CD4-positive, CD25-positive, alpha-beta regulatory T cell (primary cell): Measurements from ENCODE around the gene GNAI3. TPM values are rescaled to one million over a fixed set of nuclear protein-coding genes. Genes with fewer than 3 reads are reported as not detected.

ENCODE experiments used
- ATAC-seq, 2 donors: fragments of 150-1000 bp; cut with Tn5 transposase; one replicate each; pipeline ENCODE4 v1.10.0; 2021; ENCODE audit warnings: low read depth in 2 of 2, moderate number of reproducible peaks in 2 of 2, moderate library complexity in 1 of 2
- DNase-seq, 3 donors: peaks; one replicate each; pipeline versions ENCODE4 v3.0.0 to v3.0.0-alpha.2; 2012 to 2022; ENCODE audit warnings: mixed read lengths in 1 of 3
- H3K27ac ChIP-seq: one replicate; pipeline ENCODE4 v1.7.0; 2013; ENCODE audit warnings: mild to moderate bottlenecking, low read length; ENCODE audit not compliant: insufficient read depth, poor library complexity, severe bottlenecking
- H3K27me3 ChIP-seq: one replicate; pipeline ENCODE4 v1.7.0; 2013; ENCODE audit warnings: low read length; ENCODE audit not compliant: control insufficient read depth, insufficient read depth
- H3K36me3 ChIP-seq: one replicate; pipeline ENCODE4 v1.7.0; 2013; ENCODE audit warnings: mild to moderate bottlenecking, low read length, moderate library complexity; ENCODE audit not compliant: control insufficient read depth, insufficient read depth
- H3K4me1 ChIP-seq: 2 replicates; pipeline ENCODE4 v1.7.0; 2013; ENCODE audit warnings: mild to moderate bottlenecking, low read length; ENCODE audit not compliant: insufficient read depth, control insufficient read depth, poor library complexity, severe bottlenecking
- H3K4me3 ChIP-seq: one replicate; pipeline ENCODE4 v1.7.0; 2013; ENCODE audit warnings: low read depth, mild to moderate bottlenecking, low read length, moderate library complexity
- H3K9me3 ChIP-seq, 2 experiments: 1 replicate in 1 of 2; 2 replicates in 1 of 2; pipeline ENCODE4 v1.7.0; 2013; ENCODE audit warnings: low read length in 2 of 2, mild to moderate bottlenecking in 1 of 2, moderate library complexity in 1 of 2; ENCODE audit not compliant: control insufficient read depth in 2 of 2
- H3K27ac Mint-ChIP-seq, 3 donors: one replicate each; pipeline ENCODE4 v1.8.0; 2020 to 2022; ENCODE audit warnings: mild to moderate bottlenecking in 3 of 3, mixed read lengths in 3 of 3, moderate library complexity in 2 of 3
- H3K27me3 Mint-ChIP-seq: one replicate; pipeline ENCODE4 v1.8.0; 2022; ENCODE audit warnings: mild to moderate bottlenecking, mixed read lengths
- H3K36me3 Mint-ChIP-seq: one replicate; pipeline ENCODE4 v1.8.0; 2020; ENCODE audit warnings: mixed read lengths
- H3K4me1 Mint-ChIP-seq, 4 donors: one replicate each; pipeline ENCODE4 v1.8.0; 2020 to 2022; ENCODE audit warnings: mixed read lengths in 4 of 4, mild to moderate bottlenecking in 1 of 4
- H3K4me3 Mint-ChIP-seq, 4 donors: one replicate each; pipeline ENCODE4 v1.8.0; 2020 to 2022; ENCODE audit warnings: mild to moderate bottlenecking in 4 of 4, mixed read lengths in 4 of 4, moderate library complexity in 3 of 4
- H3K9me3 Mint-ChIP-seq, 7 donors: one replicate each; pipeline ENCODE4 v1.8.0; 2020 to 2022; ENCODE audit warnings: mixed read lengths in 7 of 7, mild to moderate bottlenecking in 3 of 7, moderate library complexity in 2 of 7
- polyA plus RNA-seq, 4 donors: library from polyadenylated mRNA; unstranded; fragments of 300-500 nt; fragmentation: Illumina TruSeq; gene quantifications; one replicate each; pipeline ENCODE4 v1.2.3, GENCODE V29; 2021
- total RNA-seq: library from RNA; stranded (reverse); gene quantifications from one replicate; pipeline ENCODE4 v1.2.3, GENCODE V29; 2022

The GNAI3 gene
- total and polyA plus RNA-seq, 5 donors from 2014 or later = 7.4 to 10.3 (median 9.6) TPM

DNA sequence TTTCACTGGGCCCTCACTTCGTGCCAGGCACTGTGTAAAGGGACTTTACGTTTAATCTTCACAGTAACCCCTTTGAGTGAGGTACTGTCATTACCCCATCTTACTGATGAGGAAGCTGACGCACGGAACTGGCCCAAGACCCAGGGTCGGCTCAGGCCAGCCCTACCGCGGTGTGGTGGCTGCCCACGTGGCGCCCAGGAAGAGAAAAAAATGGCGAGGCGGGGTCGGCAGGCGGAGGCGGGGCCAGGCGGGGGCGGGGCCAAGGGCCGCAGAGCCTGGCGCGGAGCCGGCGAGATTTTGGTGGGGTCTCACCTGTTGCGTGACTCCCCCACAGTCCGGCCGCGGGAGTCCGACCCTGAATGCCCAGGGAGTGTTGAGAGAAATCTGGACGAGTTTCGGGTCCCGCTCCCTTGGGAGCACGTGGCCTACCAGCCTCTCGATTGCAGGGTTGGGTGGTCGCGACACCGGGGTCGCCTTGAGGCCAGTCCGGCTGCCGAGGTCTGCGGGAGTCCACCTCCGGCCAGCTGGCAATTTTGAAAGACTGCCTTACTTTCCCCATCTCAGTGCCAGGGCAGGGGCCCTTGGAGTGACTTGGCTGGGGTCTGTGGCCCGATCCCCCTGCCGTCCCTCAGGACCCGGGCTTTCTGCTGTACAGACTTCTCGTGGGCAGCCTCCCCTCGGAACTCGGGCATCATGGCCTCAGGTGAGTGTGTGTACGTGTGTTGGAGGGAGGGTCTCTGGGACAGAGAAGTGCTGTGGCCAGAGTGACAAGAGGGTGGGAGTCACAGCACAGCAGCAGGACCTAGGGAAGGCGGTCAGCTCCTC, 71.4 kb downstream of the GNAI3 start, which contains the start of the genes AMPD2 and GNAT2:
Gene AMPD2, plus strand, starts transcription at position 262 of the 825 bp plus-strand sequence. CDS start 1,339 bp downstream, outside the sequence.
Gene GNAT2, minus strand, starts transcription at position 41 of the 825 bp plus-strand sequence. CDS start 6,746 bp downstream, outside the sequence.
- Mint-ChIP-seq H3K4me3 (peak within 1 kb of the TSS; percentile 96 to 99 (median 97)), H3K27ac (peak within 1 kb of the TSS; percentile 94 to 98 (median 96)), H3K9me3 (no peaks in the 10 kb centered on the region), H3K4me1 (peaks cover 7 to 68% (median 47%) of the 10 kb centered on the region in 4 donors), H3K27me3 (peaks cover 4% of the 10 kb centered on the region), H3K36me3 (peaks cover 5% of the 10 kb centered on the region)
- ATAC-seq = peak; percentile 18 to 42
- no peaks in the 10 kb centered on the region for H3K9me3 ChIP-seq
- peak within 1 kb of the TSS; percentile 83 for H3K4me3 ChIP-seq
- H3K36me3 ChIP-seq = no peaks in the 10 kb centered on the region
- peaks cover 54% of the 10 kb centered on the region for H3K4me1 ChIP-seq
- peak within 1 kb of the TSS; percentile 85 for H3K27ac ChIP-seq
- DNase-seq = peak; percentile 70 to 72 (median 71)
- no peaks in the 10 kb centered on the region for H3K27me3 ChIP-seq

DNA sequence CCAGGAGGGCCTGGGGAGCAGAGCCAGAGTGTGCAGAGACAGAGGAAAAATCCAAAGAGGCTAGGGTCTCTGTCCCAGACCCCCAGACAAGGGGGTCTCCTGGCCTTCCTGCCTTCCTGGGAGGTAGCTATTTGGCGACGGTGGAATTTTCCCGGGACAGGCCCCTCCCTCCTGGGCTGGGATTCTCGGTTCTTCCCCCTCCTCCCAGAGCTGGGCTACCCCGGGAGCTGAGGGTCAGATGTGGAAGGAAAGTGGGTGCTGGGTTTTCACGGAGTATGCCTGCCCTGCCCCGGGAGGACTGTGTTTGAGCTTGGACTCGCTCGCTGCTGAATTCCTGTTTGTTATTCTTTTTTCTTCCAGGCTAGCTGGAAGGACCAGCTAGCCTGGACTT, 72.0 kb downstream of the GNAI3 start:
- no peaks in the 10 kb centered on the region for H3K27me3 ChIP-seq
- Mint-ChIP-seq H3K4me3 (peak overlapping the region; percentile 96 to 99 (median 97)), H3K36me3 (peaks cover 5% of the 10 kb centered on the region), H3K4me1 (peaks cover 7 to 71% (median 48%) of the 10 kb centered on the region in 4 donors), H3K27ac (peak overlapping the region; percentile 86 to 98 (median 96)), H3K27me3 (peaks cover 4% of the 10 kb centered on the region), H3K9me3 (no peaks in the 10 kb centered on the region)
- peaks cover 54% of the 10 kb centered on the region for H3K4me1 ChIP-seq
- no peaks in the 10 kb centered on the region for H3K9me3 ChIP-seq
- no peaks in the 10 kb centered on the region for H3K36me3 ChIP-seq
- peak overlapping the region; percentile 83 for H3K4me3 ChIP-seq
- no peak for DNase-seq
- H3K27ac ChIP-seq = peak overlapping the region; percentile 85
- ATAC-seq = no peak

- no peaks in the 10 kb centered on the region for H3K36me3 ChIP-seq
- H3K4me1 ChIP-seq = peaks cover 54% of the 10 kb centered on the region
- DNase-seq = peak; percentile 94 to 96 (median 96)
- H3K9me3 ChIP-seq = no peaks in the 10 kb centered on the region
- no peaks in the 10 kb centered on the region for H3K9me3 Mint-ChIP-seq
- no peaks in the 10 kb centered on the region for H3K27me3 ChIP-seq
- peak overlapping the region; percentile 85 for H3K27ac ChIP-seq
- peaks cover 4% of the 10 kb centered on the region for H3K27me3 Mint-ChIP-seq
- peak overlapping the region; percentile 86 to 98 (median 96) for H3K27ac Mint-ChIP-seq
- H3K36me3 Mint-ChIP-seq = peaks cover 5% of the 10 kb centered on the region
- peak overlapping the region; percentile 84 for H3K4me3 ChIP-seq
- H3K4me1 Mint-ChIP-seq = peaks cover 7 to 75% (median 46%) of the 10 kb centered on the region in 4 donors
- peak; percentile 93 to 96 for ATAC-seq
- peak overlapping the region; percentile 96 to 99 (median 97) for H3K4me3 Mint-ChIP-seq
These were observed 72.4 kb downstream of the GNAI3 start for GRCh38 chr1:109620841-109621286.

DNA sequence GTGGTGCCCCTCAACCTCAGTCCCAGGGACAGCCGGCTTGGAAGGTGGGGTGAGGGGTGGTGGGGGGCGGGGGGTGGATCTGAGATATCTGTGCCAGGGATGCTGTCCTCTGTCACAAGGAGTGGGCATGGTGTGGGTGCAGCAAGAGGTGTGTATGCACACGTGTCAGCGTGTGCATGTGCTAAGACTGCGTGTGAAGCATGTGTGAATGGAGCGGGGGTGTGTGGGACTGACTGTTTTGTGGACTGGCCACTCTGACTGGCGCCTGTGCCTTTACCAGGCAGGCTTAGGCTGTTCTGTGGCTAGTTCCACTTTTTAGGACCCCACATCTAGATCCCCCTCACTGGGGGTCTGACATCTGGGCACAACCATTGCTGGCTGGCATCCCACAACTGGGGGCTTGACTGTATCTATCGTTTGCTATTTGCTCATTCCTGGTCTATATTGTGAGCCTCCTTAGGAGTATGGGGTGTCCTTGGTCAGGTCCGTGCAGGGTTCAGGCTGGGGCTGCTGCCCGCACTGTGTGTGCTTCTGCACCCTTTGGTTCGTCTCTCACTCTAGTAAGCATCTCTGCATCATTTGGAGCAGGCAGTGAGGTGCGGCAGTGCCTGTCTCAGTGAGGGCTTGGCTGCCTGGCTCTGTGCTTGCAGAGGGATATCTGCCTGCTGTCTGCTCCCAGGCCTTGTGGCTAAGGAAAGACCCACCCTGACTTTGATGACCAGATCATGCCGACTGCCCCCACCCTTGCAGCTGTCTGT, 73.1 kb downstream of the GNAI3 start:
- Mint-ChIP-seq H3K36me3 (peaks cover 5% of the 10 kb centered on the region), H3K27me3 (peaks cover 4% of the 10 kb centered on the region), H3K4me1 (peaks cover 7 to 71% (median 42%) of the 10 kb centered on the region in 4 donors), H3K4me3 (peak overlapping the region; percentile 96 to 99 (median 97)), H3K9me3 (no peaks in the 10 kb centered on the region), H3K27ac (peak overlapping the region; percentile 64 to 96 (median 94))
- H3K27ac ChIP-seq = peak overlapping the region; percentile 85
- DNase-seq = peak in 1 of 3 donors; percentile 24
- H3K27me3 ChIP-seq = no peaks in the 10 kb centered on the region
- no peaks in the 10 kb centered on the region for H3K36me3 ChIP-seq
- no peaks in the 10 kb centered on the region for H3K9me3 ChIP-seq
- no peak for ATAC-seq
- H3K4me1 ChIP-seq = peaks cover 54% of the 10 kb centered on the region
- H3K4me3 ChIP-seq = peak overlapping the region; percentile 84

DNA sequence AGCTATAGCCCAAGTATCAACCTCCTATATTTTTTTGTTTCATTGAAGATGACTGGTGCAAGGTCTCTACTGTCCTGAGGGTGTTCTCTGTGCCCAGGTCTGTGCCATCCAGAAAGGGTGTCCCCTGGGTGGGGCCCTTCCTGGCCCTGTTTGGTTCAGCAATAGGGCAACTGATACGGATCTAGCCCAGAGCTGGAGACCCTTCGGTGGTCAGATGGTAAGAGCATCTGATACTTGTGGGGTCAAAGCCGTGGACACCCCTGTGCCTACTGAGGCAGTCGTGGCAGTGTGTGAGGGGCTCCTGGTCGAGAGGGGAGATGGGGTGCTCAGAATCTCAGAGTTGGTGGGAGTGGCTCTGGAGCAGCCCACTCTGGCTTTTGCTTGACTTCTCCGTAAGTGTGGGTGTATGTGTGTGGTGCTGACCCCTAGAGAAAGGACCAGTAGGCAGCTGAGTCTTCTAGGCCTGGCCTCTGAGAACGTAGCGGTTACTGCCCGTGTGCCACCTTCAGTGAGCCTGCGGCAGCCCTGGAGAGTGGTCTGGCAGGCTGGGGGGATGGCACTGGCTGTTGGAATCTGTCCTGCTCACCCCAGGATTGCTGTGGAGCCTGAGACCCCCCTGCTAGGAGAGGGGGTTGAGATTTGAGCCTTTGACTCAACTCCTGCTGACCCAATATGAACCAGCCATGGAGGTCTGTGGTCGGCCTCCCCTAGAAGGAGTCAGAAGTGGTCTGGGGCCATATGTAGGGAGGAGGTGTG, 73.9 kb downstream of the GNAI3 start:
- H3K36me3 Mint-ChIP-seq = peaks cover 5% of the 10 kb centered on the region
- H3K9me3 Mint-ChIP-seq = no peaks in the 10 kb centered on the region
- no peak for DNase-seq
- H3K4me3 ChIP-seq = peak overlapping the region; percentile 84
- no peak for ATAC-seq
- peaks cover 4% of the 10 kb centered on the region for H3K27me3 Mint-ChIP-seq
- H3K27me3 ChIP-seq = no peaks in the 10 kb centered on the region
- H3K36me3 ChIP-seq = peaks cover 6% of the 10 kb centered on the region
- H3K4me3 Mint-ChIP-seq = peak overlapping the region; percentile 96 to 99 (median 97)
- peaks cover 54% of the 10 kb centered on the region for H3K4me1 ChIP-seq
- H3K9me3 ChIP-seq = no peaks in the 10 kb centered on the region
- peak overlapping the region; percentile 85 for H3K27ac ChIP-seq
- H3K27ac Mint-ChIP-seq = peak overlapping the region; percentile 64 to 96 (median 94)
- peaks cover 7 to 67% (median 38%) of the 10 kb centered on the region in 4 donors for H3K4me1 Mint-ChIP-seq

DNA sequence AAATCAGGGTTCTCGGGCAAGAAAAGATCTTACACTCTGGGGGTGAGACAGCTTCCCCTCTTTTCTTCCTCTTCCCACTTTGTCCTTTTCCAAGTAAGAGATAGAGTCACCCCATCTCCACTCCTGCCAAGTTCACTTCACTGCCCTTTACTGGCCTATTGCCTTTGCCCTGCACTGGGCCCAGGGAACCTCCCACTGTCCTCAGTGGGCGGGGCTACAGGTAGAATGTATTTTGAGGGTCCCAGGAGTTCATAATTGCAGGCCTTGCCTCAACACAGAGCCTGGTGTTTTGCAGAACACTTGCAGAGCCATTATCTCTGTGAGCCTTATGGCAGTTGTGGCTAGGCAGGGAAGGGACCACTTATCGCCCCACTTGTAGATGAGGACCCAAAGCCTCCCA, 74.5 kb downstream of the GNAI3 start:
- no peaks in the 10 kb centered on the region for H3K9me3 ChIP-seq
- H3K36me3 ChIP-seq = peaks cover 12% of the 10 kb centered on the region
- Mint-ChIP-seq H3K36me3 (peaks cover 10% of the 10 kb centered on the region), H3K4me3 (peak overlapping the region; percentile 18 to 99 (median 97)), H3K4me1 (peaks cover 7 to 62% (median 35%) of the 10 kb centered on the region in 4 donors), H3K9me3 (no peaks in the 10 kb centered on the region), H3K27me3 (peaks cover 4% of the 10 kb centered on the region), H3K27ac (peak overlapping the region; percentile 80 to 96 (median 85))
- H3K4me3 ChIP-seq = no peak overlapping the region
- peak overlapping the region; percentile 28 for H3K27ac ChIP-seq
- no peak for ATAC-seq
- peaks cover 54% of the 10 kb centered on the region for H3K4me1 ChIP-seq
- no peak for DNase-seq
- H3K27me3 ChIP-seq = no peaks in the 10 kb centered on the region
